ENCODE data around the gene PLA2R1.

Gene PLA2R1

GRCh38 chr2:159922563-159922962, 139.9 kb downstream of the PLA2R1 start:
- no peak for DNase-seq

GRCh38 chr2:159921752-159922404, 140.5 kb downstream of the PLA2R1 start:
- DNase-seq = peak; percentile 50

GRCh38 chr2:159916511-159916910, 145.9 kb downstream of the PLA2R1 start:
- DNase-seq = no peak

- DNase-seq = no peak
Observed at GRCh38 chr2:159913900-159914299, 148.5 kb downstream of the PLA2R1 start.

- DNase-seq = no peak
Observed at GRCh38 chr2:159912580-159912979, 149.8 kb downstream of the PLA2R1 start.

- DNase-seq = no peak
Observed at GRCh38 chr2:159910951-159911350, 151.5 kb downstream of the PLA2R1 start.

GRCh38 chr2:159908623-159909022, 153.8 kb downstream of the PLA2R1 start:
- DNase-seq = no peak

- DNase-seq = peak; percentile 29
Observed at GRCh38 chr2:159907909-159908308, 154.5 kb downstream of the PLA2R1 start.

GRCh38 chr2:159905926-159906714, 156.3 kb downstream of the PLA2R1 start:
- DNase-seq = no peak

- no peak for DNase-seq
Observed at GRCh38 chr2:159904959-159905305, 157.5 kb downstream of the PLA2R1 start.

GRCh38 chr2:159904127-159904958, 158.1 kb downstream of the PLA2R1 start, which contains the start of gene LY75:
Gene LY75, minus strand, starts transcription at chr2:159904756.
- peak; percentile 69 for DNase-seq

- no peak for DNase-seq
Observed at GRCh38 chr2:159903443-159904126, 158.8 kb downstream of the PLA2R1 start.

GRCh38 chr2:159902722-159903121, 159.7 kb downstream of the PLA2R1 start:
- peak; percentile 54 for DNase-seq

GRCh38 chr2:159900343-159900742, 162.1 kb downstream of the PLA2R1 start:
- DNase-seq = no peak

GRCh38 chr2:159898441-159898840, 164.0 kb downstream of the PLA2R1 start:
- no peak for DNase-seq

- no peak for DNase-seq
Observed at GRCh38 chr2:159897720-159898119, 164.7 kb downstream of the PLA2R1 start.

- no peak for DNase-seq
Observed at GRCh38 chr2:159897081-159897480, 165.3 kb downstream of the PLA2R1 start.

GRCh38 chr2:159895258-159896065, 167.0 kb downstream of the PLA2R1 start:
- DNase-seq = no peak

GRCh38 chr2:159894145-159894838, 168.1 kb downstream of the PLA2R1 start:
- no peak for DNase-seq

GRCh38 chr2:159892990-159893810, 169.2 kb downstream of the PLA2R1 start:
- no peak for DNase-seq

Measured in NCI-H146 (cell line).